Stimulated activated CD8-positive, alpha-beta memory T cell treated with anti-CD3 and anti-CD28 coated beads, Interleukin-4, amount 100 ng/mL, for 1 hour (primary cell): ENCODE results near the gene PDIA5.

Experiments used
- DNase-seq, 2 donors: peaks; one replicate each; pipeline ENCODE4 v3.0.0-alpha.2; 2020; ENCODE audit warnings: low read depth in 2 of 2, low spot score in 1 of 2

Gene PDIA5

DNA sequence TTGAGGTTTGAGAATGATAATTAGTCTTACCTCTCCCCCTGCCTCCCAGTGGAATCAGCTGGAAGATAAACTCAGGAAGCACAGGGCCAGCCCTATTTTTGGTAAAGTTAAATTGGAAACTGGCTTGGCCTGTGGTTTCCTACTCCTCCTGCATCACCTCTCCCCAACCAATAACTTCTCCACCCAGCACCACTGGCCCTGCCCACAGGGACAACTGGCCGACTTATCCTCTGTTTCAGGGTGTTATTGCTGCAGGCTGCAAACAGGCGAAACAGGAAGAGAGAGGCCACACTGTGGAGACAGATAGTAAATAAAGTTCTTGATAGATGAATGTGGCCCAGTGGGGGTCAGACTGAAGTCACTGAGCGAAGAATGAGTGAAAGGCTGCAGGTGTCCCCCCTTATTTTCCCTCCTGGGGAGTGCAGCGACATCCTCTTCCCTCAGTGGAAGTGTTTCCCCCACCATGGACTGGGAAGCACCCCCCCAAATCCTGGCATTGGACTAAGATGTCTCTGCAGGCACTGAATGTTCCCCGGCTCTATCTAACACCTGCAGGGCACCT, 47.1 kb downstream of the PDIA5 start:
- DNase-seq = no peak

DNA sequence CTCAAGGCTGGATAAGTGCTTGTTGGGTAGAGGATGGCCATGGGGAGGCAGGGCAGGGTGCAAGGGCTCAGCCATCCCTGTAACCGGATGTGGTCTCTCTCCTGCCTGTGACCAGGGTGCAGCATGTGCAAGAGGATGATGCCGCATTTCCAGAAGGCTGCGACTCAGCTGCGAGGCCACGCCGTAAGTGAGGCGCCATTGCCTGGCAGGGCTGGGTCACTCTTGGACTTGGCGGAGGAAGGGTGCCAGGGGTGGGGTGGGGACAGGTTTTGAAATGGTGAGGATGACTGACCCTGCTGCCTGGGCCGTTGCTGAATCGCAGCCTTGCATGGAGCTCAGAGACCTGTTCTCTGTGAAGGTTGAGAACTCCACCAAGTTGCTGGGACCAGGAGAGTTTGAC, 49.3 kb downstream of the PDIA5 start:
- no peak for DNase-seq

DNA sequence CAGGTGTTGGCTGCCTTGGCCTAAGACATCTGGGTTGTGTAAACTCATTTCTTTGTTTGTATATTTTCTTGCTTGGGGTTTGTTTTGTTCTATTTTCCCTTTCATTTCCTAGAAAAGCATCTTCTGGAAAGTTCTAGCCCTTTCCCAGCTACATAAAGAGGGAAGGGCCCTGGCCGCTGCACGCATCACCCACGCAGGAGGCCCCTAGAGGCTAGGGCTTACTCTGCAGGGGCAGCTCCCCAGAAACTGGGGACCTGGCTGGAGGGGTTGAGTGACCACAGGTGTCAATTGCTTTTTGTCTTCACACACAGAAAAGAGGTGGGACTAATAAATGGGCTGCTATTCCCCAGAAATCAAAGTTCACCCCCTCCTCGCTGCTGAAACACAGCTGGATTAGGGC, 52.6 kb downstream of the PDIA5 start:
- DNase-seq = no peak

DNA sequence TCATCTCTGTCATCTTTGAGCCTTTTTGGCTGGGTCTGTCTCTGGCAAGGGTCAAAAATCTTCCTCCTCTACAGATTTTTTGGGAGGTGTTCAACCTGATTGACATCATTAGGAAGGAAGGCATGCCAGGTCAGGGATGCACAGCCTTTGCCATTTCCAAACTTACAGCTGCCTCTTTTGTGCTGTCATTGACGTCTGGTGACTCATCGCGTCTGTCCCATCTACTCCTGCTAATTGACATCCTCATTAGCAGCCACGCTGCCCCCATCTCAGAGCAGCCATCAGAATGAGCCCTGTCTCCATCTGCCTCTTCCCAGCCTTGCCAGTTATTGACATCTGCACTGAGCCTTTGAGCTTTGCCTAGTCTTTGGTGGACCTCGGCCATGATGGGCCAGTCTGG, 53.0 kb downstream of the PDIA5 start:
- no peak for DNase-seq

DNA sequence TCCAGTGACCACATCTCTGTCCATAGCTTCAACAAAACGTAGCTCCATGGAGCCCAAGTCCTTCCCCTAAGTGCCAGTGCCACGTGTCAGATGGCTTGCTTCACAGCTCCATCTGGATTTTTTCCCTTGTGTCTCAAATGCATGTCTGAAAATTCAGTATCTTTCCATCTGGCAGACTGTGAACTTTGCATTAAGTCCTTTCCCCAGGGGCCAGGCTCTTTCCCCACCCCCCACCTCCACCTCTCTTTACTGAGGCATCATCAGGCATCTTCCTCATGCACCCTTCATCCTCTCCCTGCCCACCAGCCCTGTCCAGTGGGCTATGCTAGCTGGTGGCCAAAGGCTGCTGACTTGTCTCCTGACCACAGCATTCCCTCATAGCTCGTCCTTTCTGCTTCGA, 53.7 kb downstream of the PDIA5 start:
- no peak for DNase-seq

DNA sequence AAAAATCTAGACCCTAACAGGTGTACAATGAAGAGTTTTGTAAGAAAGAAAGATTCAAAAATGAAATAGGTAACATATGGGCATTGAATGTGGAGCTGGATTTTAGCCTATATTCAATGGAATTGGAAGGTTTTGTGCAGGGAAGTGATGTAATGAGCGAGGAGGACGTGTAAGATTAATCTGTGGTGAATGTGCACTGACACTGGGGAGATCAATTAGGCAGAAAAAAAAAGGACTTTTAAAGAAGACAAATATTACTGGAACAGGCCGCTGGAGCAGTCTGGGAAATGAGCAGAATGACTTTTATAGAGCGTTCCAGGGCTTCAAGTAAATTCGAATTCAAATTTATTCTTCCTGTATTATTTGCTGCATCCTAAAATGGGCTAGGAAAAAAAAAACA, 55.2 kb downstream of the PDIA5 start:
- no peak for DNase-seq

DNA sequence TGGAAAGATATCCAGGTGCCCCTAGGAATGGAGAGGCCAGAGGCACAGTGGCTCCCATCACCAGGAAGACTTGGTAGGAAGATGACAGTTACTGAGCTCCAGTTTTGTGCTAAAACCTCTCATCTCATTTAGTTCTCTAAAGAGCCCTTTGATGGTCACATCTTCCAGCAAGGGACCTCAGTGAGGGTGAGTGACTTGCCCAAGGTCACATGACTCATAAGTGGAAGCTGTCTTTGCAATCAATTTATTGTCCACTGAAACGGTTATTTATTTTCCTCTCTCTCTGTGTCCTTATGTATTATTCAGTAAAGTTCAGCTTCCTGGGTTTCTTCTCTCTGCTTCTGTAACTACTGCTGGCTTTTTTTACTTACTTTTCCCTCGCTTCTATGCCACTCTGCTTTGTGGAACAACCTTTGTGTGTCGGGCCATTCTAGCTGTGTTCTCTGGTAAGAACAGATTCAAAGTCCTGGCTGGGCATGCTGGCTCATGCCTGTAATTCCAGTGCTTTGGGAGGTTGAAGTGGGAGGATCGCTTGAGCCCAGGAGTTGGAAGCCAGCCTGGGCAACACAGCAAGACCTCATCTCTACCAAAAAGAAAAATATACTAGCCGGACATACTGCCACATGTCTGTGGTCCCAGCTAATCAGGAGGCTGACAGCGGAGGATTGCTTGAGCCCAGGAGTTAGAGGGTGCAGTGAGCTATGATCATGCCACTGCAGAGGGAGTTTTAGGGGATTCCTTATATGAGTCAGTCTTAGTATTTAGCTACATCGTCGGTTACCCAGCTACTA, 55.9 kb downstream of the PDIA5 start:
- no peak for DNase-seq

DNA sequence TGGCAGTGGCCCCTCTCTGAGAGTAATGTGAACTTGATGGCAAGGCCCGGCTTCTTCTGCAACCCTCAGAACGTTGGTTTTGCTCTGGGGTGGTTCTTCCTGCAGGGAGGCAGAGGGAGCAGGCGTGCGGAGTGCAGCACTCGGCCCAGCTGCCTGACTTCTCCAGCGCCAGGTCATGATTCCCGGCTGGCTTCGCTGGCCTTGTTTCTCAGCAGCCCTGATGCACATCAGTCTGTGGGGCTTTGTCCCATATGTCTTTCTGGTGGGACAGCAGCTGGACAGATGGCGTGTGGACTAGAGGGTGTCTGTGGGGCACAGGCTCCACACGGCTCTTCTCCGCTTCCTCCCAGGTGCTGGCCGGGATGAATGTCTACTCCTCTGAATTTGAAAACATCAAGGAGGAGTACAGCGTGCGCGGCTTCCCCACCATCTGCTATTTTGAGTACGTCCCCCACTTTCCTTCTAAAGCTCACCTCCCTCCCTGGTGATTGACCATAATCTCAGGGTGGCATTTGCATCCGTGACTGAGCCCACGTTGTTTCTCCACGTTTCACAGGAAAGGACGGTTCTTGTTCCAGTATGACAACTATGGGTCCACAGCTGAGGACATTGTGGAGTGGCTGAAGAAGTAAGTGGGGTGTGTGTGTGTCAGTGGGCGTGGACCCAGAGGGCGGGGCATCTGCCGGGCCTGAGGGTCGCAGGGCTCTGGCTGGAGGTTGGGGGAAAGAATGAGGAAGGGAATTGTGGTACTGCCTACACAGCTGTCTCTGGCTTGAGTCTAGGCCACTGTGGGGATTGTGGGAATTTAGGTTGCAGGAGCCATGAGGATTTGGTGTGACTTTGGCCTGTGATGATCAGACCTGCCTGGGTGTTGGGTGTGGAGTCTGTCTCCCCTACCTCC, 57.1 kb downstream of the PDIA5 start:
- DNase-seq = no peak

DNA sequence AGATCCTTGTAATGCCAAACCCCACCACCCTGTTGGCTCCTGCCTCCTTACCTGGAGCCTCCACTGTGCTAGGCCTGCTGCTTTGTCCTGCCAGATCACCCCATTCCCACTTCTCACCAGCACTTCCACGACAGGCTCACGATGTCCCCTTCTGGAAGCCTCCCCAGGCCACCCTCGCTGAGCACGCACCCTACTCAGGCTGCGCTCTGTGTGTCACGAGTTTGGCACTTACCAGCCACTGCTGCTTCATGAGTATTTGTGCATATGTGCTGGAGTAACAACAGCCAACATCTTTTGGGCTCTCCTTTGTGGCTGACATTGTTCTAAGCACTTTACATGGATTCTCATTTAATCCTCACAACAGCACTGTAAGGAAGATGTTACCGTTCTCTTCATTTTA, 58.1 kb downstream of the PDIA5 start:
- DNase-seq = no peak

DNA sequence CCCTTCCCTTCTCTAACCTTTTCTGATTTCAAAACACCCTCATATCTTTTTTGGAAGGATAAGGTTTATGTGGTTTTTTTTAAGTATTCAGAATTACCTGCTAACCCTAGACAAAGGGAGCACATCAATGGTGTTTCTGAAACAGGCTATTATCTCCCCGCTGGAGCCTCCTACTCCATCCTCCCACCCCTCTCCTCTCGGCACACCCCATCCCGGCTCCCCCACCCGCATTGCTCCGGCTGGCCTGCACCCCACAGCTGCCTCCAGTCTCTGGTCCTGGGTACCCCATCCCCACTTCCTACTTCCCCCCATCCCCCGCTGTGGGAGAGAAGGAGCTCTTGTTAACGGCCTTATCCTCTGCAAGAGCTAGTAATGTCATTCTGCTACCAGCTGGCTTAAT, 59.2 kb downstream of the PDIA5 start:
- DNase-seq = no peak

DNA sequence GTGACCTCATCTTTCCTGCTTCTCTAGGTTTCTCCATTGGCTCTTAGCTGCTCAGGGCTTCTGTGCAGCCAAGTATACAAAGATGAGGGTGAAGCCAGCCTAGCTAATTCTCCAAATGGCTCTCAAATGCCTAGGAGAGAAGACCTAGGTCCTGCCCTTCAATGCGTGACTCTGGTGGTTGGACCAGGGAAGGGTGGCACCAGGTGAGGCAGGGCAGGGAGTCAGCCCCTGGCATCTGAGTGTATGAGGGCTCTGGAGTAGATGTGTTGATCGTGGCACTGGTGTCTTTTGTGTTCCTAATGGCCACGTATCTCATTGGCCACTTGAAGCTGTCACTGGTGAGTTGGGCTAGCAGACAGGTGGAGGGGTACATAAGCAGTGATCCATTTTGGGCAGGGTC, 59.8 kb downstream of the PDIA5 start:
- DNase-seq = no peak

DNA sequence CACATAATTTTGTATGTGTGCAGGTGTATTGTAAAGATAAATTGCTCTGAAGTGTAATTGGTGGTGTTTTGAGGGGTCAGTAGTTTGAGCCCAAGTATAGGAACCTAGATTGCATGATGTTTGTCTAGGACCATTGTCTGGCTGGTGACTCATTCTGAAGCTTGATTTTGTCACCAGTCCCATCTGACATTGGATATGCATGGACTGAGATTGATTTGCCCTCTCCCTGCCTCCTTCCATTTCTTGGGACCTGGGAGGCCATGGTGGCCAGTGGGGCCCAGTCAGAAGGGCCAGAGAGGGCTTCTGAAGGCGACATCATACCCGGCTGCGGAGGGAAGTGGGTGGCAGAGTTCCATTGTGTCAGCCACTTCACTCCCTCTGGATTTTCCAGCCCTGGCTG, 62.3 kb downstream of the PDIA5 start:
- DNase-seq = no peak

DNA sequence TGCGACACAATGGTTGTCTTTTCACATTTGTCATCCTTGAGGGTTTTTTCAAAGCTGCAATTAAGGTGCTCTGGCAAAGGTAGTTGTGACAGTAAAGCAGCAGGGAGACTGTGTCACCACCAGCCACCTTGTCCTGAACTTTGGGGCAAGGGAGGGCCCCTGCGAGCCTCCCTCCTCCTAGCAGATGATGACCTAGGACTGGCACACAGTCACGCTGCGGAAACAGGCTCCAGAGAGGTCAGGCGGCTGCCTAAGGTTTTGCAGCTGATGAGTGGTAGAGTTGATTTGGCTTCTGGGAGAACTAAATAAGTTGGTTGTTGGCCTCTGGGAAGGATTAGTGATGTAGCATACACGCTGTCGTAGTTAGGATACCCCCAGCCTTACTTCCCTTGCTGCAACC, 62.7 kb downstream of the PDIA5 start:
- DNase-seq = no peak

DNA sequence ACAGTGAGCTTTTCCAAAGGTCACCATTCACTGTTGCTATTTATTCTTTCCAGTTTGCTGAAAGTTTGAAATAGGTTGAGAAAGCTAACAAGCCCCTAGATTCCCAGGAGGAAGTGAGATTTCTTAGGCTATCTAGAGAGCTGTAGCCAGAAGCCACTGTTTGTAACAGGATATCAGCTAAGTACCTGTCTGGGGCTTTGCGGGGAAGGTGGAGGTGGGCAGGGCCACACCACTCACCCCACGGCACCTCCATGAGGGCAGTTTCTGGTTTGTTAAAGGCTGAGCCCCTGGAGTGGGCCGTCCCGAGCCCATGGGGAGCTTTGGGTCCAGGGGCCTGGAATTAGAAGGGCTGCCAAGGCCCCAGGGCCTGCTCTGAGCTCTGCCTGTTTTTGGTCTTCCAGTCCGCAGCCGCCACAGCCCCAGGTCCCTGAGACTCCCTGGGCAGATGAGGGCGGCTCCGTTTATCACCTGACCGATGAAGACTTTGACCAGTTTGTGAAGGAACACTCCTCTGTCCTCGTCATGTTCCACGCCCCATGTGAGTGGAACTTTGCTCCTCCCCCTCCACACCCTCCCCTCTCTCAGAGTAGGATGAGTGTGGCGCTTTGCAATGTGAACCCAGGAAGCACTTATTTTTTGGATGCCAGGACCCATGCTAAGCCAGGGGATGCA, 63.4 kb downstream of the PDIA5 start:
- DNase-seq = no peak

DNA sequence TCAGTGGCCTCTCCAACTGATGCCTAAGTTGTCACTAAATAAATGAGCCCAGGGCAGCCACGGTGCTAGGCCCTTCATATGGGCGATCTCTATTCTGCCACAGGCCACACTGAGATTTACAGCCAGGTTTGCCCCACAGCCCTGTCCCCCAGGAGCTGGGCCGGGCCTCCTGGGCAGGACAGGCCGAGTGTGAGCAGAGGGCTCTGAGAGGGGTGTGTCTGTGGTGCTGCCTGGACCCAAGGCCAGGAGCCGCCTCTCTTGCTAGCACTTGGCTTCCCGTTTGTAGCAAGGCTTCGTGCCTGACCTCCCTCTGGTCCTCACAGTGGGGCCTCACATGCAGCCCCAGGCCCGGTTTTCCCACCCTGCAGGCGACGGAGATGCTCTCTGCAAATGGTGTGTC, 67.8 kb downstream of the PDIA5 start:
- DNase-seq = no peak

DNA sequence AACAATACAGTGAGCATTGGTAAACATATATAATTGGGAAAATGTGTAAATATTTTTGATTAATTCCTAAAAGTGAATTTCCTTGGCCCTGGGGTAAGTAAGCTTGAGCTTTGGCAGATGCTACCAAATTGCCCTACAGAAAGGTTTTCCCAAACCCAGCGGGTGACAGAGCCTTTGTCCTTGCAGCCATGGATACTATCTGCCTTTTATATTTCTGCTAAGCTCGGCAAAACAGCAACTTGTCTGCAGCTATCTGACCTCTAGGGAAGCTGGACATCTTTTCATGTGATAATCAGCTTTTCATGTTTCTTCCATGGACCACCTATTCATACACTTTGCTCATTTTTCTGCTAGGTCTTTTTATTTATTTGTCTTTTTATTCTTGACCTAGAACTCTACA, 70.2 kb downstream of the PDIA5 start:
- DNase-seq = no peak

DNA sequence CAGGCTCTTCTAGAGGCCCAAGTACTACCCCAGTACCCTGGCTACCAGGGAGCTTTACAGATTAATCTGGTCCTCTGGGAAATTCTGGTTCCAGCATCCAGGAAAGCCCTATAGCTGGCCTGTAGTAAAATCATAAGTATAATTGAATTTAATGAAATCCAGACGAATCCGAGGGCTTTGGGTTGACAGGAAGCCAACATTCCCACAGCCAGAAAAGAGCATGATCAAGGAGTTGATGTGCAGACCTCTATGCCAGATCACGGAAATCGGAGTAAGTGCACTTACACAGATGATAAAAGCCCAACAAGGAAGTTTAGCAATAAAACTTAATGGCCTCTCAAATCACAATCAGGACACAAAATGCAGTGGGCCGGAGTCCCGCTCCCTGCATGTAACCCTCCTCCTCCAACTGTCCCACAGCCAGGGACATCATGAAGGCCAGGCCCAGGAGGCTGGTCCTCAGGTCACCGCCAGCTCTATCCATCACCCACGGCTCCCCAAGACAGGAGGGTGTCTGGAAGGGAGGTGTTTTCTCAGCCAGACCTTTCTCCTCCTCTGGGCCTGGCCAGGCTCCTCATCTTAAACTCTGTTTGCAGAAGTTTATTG, 72.1 kb downstream of the PDIA5 start:
- no peak for DNase-seq

DNA sequence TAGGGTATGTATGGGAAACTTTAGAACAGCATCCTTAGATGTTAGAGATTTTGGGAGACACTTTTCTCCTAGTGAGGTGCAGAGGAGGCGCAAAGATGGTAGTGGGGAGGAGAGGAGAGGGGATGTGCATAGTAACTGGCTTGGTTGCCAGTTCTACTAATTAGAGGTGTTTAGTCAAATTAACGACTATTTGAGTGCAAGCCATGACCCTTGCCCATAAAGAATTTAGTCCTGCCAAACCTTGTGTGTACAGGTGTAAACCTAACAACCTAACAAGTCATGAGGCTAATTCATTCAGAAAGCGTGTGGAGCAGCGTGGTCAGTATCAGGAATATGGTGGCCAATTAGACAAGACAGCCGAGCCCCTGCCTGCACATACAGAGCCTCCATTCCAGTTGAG, 72.7 kb downstream of the PDIA5 start:
- no peak for DNase-seq

DNA sequence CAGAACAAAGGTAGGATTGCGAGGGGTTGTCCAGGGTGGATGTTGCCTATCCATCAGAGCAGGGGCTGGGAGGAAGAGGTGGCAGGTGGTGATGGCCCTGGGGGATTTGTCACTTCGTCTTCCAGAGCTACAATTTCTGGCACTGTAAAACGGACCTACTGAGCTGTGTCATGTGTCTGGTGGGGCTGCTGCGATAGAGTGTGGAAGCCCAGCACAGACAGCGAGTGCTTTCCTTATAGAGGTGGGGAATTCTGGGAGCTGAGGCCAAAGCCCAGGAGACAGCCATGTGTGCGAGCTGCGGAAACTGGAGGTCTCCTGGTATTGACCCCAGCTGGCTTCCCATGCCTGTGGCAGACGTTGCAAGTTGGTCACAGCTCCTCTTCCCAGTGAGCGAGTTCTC, 73.7 kb downstream of the PDIA5 start:
- DNase-seq = no peak

DNA sequence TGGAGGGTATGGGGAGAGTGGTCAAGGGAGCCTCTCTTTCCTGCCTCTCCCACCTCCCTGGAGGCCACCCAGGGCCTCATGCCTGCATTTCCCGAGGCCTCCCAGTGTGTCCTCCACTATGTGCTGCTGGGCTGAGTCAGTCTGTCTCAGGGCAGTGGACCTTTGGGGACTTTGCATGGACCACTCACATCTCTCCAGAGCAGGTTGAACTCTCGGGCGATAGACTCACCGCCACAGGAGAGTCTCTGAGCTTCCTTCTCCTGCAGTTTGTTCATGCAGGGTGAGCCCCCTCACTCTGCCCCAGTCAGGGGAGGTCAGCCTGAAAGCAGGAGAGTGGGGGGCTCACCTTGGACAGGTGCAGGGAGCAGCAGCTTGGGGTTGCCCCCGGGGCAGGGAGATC, 74.5 kb downstream of the PDIA5 start:
- no peak for DNase-seq

DNA sequence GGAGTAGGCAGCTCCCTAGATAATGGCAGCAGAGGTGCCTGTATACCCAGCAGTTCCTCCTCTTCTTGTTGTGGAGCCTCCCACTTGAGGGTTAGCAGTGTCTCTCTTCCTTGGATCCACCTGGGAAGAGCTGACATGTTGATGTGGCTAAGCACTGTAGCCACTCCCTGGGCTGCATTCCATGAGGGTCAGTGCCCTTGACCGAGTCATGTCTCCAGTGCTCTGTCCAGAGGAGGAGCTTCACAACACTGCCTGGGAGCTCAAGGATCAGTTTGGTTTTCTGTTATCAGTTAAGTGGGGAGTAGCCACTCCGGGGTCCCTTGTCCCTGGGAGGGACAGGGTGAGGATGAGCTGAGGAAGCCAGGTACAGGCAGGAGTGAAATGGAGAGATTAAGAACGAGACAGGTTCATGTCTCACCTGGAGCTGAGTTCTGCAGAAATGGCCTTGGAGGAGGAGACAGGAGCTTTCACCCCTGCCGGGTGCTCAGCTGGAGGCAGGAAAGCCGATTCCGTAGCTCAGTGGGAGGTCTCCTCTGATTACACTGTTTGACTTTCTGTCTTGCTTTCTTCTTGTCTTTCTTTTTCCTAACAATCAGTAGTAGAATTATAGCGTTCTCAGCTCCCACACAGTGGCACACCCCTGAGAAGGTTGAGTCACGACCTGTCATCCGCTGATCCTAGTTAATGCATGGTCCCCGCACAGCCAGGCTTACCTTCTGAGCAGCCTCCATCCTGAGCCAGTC, 77.0 kb downstream of the PDIA5 start:
- DNase-seq = no peak
